GM08714 (cell line): Measurements from ENCODE around the gene BNC2.
"Not testable (repeated sequence)": the region's sequence is repeated elsewhere in the genome, so short reads cannot be mapped to it uniquely, and the experiment has no call there.

ENCODE experiments used
- H3K4me3 ChIP-seq: fragments of 200-500 bp; sonication (Bioruptor generic); 2 replicates; pipeline ENCODE4 v1.5.1; 2014; ENCODE audit warnings: mild to moderate bottlenecking, low read length, inconsistent platforms
- ZNF274 ChIP-seq: IDR thresholded peaks from 2 replicates; pipeline ENCODE4 v1.6.1; 2012; ENCODE audit warnings: mild to moderate bottlenecking, low read depth, low read length

Gene BNC2

GRCh38 chr9:16870596-16871335, at the start of gene BNC2:
BNC2 (minus strand) TSS chr9:16870670; CDS start chr9:16870648, 22 bp downstream.
- no peak for TF ChIP-seq ZNF274
- H3K4me3 ChIP-seq, result peak within 1 kb of the TSS; percentile 48

GRCh38 chr9:16918920-16919319, 48.5 kb upstream of the BNC2 start:
- no peak for TF ChIP-seq ZNF274
- H3K4me3 ChIP-seq, result no peak overlapping the region

GRCh38 chr9:16915126-16915831, 44.8 kb upstream of the BNC2 start:
- H3K4me3 ChIP-seq, result no peak overlapping the region
- TF ChIP-seq ZNF274, result no peak

GRCh38 chr9:16912197-16912596, 41.7 kb upstream of the BNC2 start:
- no peak for TF ChIP-seq ZNF274

GRCh38 chr9:16908206-16908605, 37.7 kb upstream of the BNC2 start:
- H3K4me3 ChIP-seq, result not testable (repeated sequence)

More at GRCh38 chr9:16912197-16912596, 41.7 kb upstream of the BNC2 start:
- H3K4me3 ChIP-seq, result no peak overlapping the region

GRCh38 chr9:16904655-16905054, 34.2 kb upstream of the BNC2 start:
- no peak for TF ChIP-seq ZNF274
- H3K4me3 ChIP-seq, result no peak overlapping the region

- no peak for TF ChIP-seq ZNF274
- H3K4me3 ChIP-seq, result no peak overlapping the region
Measured at GRCh38 chr9:16901590-16901989, 31.1 kb upstream of the BNC2 start.

- H3K4me3 ChIP-seq, result no peak overlapping the region
- no peak for TF ChIP-seq ZNF274
Measured at GRCh38 chr9:16899606-16900005, 29.1 kb upstream of the BNC2 start.

GRCh38 chr9:16898464-16898863, 28.0 kb upstream of the BNC2 start:
- no peak for TF ChIP-seq ZNF274
- no peak overlapping the region for H3K4me3 ChIP-seq

GRCh38 chr9:16888594-16888993, 18.1 kb upstream of the BNC2 start:
- no peak overlapping the region for H3K4me3 ChIP-seq
- TF ChIP-seq ZNF274, result no peak

- H3K4me3 ChIP-seq, result no peak overlapping the region
- TF ChIP-seq ZNF274, result no peak
Measured at GRCh38 chr9:16885931-16886330, 15.5 kb upstream of the BNC2 start.

GRCh38 chr9:16884952-16885513, 14.6 kb upstream of the BNC2 start:
- no peak for TF ChIP-seq ZNF274

GRCh38 chr9:16884373-16884772, 13.9 kb upstream of the BNC2 start:
- H3K4me3 ChIP-seq, result no peak overlapping the region
- TF ChIP-seq ZNF274, result no peak

More at GRCh38 chr9:16884952-16885513, 14.6 kb upstream of the BNC2 start:
- H3K4me3 ChIP-seq, result no peak overlapping the region

- no peak for TF ChIP-seq ZNF274
- no peak overlapping the region for H3K4me3 ChIP-seq
Measured at GRCh38 chr9:16883586-16883985, 13.1 kb upstream of the BNC2 start.

GRCh38 chr9:16882440-16882839, 12.0 kb upstream of the BNC2 start:
- not testable (repeated sequence) for H3K4me3 ChIP-seq

- H3K4me3 ChIP-seq, result no peak overlapping the region
- TF ChIP-seq ZNF274, result no peak
Measured at GRCh38 chr9:16879416-16879815, 8.9 kb upstream of the BNC2 start.
